Activated CD8-positive, alpha-beta memory T cell treated with anti-CD3 and anti-CD28 coated beads for 48 hours (primary cell): ENCODE measurements around the gene ANKRD40CL.

Experiments used
- DNase-seq, 3 experiments: peaks; one replicate each; pipeline ENCODE4 v3.0.0-alpha.2; 2020; ENCODE audit warnings: low read depth in 2 of 3, low spot score in 2 of 3

ANKRD40CL gene

DNA sequence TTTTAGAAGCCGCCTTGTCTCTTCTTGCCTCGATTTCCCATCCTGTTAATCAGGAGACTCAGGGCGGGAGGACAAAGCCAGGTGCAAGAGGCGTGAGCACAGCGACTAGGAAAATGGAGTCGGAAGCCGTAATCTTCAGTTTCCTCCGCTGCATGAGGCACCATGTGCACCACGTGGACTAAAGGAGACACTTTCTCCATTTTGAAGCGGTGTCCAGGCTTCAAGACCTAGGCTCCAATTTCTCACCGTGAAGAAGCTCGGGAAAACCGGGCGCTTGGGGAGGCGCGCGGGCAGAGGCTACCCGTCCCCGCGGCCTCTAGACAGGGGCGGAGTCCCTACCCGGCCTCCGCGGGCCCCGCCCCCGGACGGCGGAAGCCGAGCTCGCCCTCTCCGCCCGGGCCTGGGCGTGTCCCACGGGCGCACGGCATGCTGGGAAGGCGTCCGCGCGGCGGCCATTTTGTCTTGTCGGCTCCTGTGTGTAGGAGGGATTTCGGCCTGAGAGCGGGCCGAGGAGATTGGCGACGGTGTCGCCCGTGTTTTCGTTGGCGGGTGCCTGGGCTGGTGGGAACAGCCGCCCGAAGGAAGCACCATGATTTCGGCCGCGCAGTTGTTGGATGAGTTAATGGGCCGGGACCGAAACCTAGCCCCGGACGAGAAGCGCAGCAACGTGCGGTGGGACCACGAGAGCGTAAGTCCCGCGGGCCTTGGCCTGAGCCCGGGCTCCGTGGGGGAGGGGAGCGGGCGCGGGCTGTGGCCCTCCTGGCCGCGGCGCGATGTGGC, 48.0 kb downstream of the ANKRD40CL start, which contains the start of gene LUC7L3:
LUC7L3 (plus strand) TSS at position 460 of the 780 bp plus-strand sequence; CDS start at position 590, 130 bp downstream.
- DNase-seq = peak; percentile 81 to 91 (median 90)

DNA sequence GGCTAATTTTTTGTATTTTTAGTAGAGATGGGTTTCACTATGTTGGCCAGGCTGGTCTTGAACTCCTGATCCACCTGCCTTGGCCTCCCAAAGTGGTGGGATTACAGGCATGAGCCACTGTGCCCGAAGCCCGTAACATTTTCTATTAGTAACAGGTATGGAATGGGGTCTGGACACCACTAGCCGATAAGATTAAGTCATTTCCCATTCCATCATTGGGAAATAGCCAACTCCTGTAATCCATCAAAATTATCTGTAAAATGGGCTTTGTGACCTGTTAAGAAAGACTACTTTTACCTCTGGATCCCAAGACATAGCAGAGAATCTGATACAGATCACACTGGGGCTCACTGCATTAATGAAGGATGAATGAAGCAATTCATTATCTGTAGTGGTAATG, 51.8 kb downstream of the ANKRD40CL start:
- DNase-seq = no peak

DNA sequence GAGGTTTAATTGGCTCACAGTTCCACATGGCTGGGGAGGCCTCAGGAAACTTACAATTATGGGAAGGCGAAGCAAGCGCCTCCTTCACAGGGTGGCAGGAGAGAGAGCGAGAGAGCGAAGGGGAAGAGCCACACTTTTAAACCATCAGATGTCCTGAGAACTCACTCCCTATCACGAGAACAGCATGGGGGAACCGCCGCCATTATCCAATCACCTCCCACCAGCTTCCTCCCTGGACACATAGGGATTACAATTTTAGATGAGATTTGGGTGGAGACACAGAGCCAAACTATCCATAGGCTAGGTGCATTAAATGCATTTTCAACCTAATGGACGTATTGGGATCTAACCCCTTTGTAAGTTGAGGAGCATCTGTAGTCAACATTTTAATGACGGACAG, 54.7 kb downstream of the ANKRD40CL start:
- DNase-seq = no peak
